HepG2 (cell line): ENCODE results near the gene ZFYVE27. TPM values are rescaled to one million over a fixed set of nuclear protein-coding genes. Genes with fewer than 3 reads are reported as not detected.
A peak's percentile ranks its signal among the peaks of the same experiment; 100 is the strongest.

Source experiments
- CEBPG ChIP-seq: IDR thresholded peaks from 2 replicates; pipeline ENCODE4 v1.6.1; 2016
- DPF2 ChIP-seq: sonication (generic); formaldehyde crosslinking; IDR thresholded peaks from 2 replicates; pipeline ENCODE4 v1.4.0; 2020; ENCODE audit warnings: mild to moderate bottlenecking, low read depth, missing genetic modification reagents, borderline replicate concordance
- HNRNPL ChIP-seq: fragments of 200-400 bp; formaldehyde crosslinking; IDR thresholded peaks from 2 replicates; pipeline ENCODE4 v1.6.1; 2017; ENCODE audit warnings: mild to moderate bottlenecking, low read depth, low read length
- KLF6 ChIP-seq: IDR thresholded peaks from 2 replicates; pipeline ENCODE4 v1.8.0; 2016; ENCODE audit warnings: missing biosample characterization, missing genetic modification reagents
- MTA1 ChIP-seq: sonication (generic); formaldehyde crosslinking; IDR thresholded peaks from 2 replicates; pipeline ENCODE4 v1.4.0; 2020; ENCODE audit warnings: missing genetic modification reagents, mild to moderate bottlenecking, borderline replicate concordance
- TEAD2 ChIP-seq: sonication (generic); formaldehyde crosslinking; IDR thresholded peaks from 2 replicates; pipeline ENCODE4 v1.9.0; 2021; ENCODE audit warnings: missing genetic modification reagents
- TEAD3 ChIP-seq: optimal IDR thresholded peaks from 2 replicates; pipeline ENCODE3; 2016; ENCODE audit warnings: borderline replicate concordance
- ZBTB38 ChIP-seq: sonication (generic); formaldehyde crosslinking; IDR thresholded peaks from 2 replicates; pipeline ENCODE4 v1.5.1; 2020; ENCODE audit warnings: mild to moderate bottlenecking, missing genetic modification reagents
- ZBTB7B ChIP-seq: sonication (generic); formaldehyde crosslinking; IDR thresholded peaks from 2 replicates; pipeline ENCODE4 v1.4.0; 2020; ENCODE audit warnings: missing genetic modification reagents
- ZFY ChIP-seq: sonication (generic); formaldehyde crosslinking; IDR thresholded peaks from 2 replicates; pipeline ENCODE4 v1.4.0; 2020; ENCODE audit warnings: missing genetic modification reagents
- ZMYM4 ChIP-seq: sonication (generic); formaldehyde crosslinking; IDR thresholded peaks from 2 replicates; pipeline ENCODE4 v1.8.1; 2023; ENCODE audit warnings: mild to moderate bottlenecking, missing genetic modification reagents
- ZNF160 ChIP-seq: sonication (generic); formaldehyde crosslinking; IDR thresholded peaks from 2 replicates; pipeline ENCODE4 v1.8.0; 2022; ENCODE audit warnings: mild to moderate bottlenecking, inconsistent platforms, missing genetic modification reagents
- ZNF326 ChIP-seq: sonication (generic); formaldehyde crosslinking; IDR thresholded peaks from 2 replicates; pipeline ENCODE4 v1.4.0; 2020; ENCODE audit warnings: missing genetic modification reagents, borderline replicate concordance
- polyA plus RNA-seq, 8 experiments: library from polyadenylated mRNA; depleted of rRNA in 3 of 8; stranded (reverse) in 7 of 8; unstranded in 1 of 8; fragments of >200 nt; fragmentation: Illumina TruSeq in 4 of 8; extraction: Trizol in 4 of 8; gene quantifications; 2 replicates each; pipeline versions ENCODE4 v1.2.1 to v1.2.3, GENCODE V29; 2011 to 2016; ENCODE audit warnings: low read depth in 4 of 8, missing spikeins in 1 of 8, mixed read lengths in 1 of 8; ENCODE audit not compliant: insufficient read depth in 1 of 8
- total RNA-seq, 5 experiments: library from RNA; depleted of rRNA; stranded (reverse); fragments of >200 nt; fragmentation: Illumina TruSeq; extraction: Trizol; gene quantifications; 2 replicates each; pipeline ENCODE4 v1.2.3, GENCODE V29; 2016; ENCODE audit warnings: low read depth in 1 of 5
- TF ChIP-seq, protein P1 (sequence below): sonication (generic); formaldehyde crosslinking; IDR thresholded peaks from 2 replicates; pipeline ENCODE4 v1.8.0; 2022; ENCODE audit warnings: low read depth, missing genetic modification reagents
- TF ChIP-seq, protein P2 (sequence below): sonication (generic); formaldehyde crosslinking; conservative IDR thresholded peaks from 2 replicates; pipeline ENCODE4 v1.4.0; 2020; ENCODE audit warnings: mild to moderate bottlenecking, missing genetic modification reagents, moderate library complexity
- TF ChIP-seq, protein P3 (sequence below): sonication (generic); formaldehyde crosslinking; IDR thresholded peaks from 2 replicates; pipeline ENCODE4 v1.9.0; 2021; ENCODE audit warnings: missing genetic modification reagents, borderline replicate concordance
- TF ChIP-seq, protein P4 (sequence below): sonication (generic); formaldehyde crosslinking; IDR thresholded peaks from 2 replicates; pipeline ENCODE4 v1.5.1; 2020; ENCODE audit warnings: mild to moderate bottlenecking, missing genetic modification reagents, moderate library complexity
- TF ChIP-seq, protein P5 (sequence below): sonication (generic); formaldehyde crosslinking; IDR thresholded peaks from 2 replicates; pipeline ENCODE4 v1.4.0; 2020; ENCODE audit warnings: mild to moderate bottlenecking, missing genetic modification reagents

The ZFYVE27 gene
- total and polyA plus RNA-seq, 2 of the 13 experiments (the other 11 are each of a cell fraction or from before 2014, with no cell fraction given) = 19.7 to 20.5 TPM

DNA sequence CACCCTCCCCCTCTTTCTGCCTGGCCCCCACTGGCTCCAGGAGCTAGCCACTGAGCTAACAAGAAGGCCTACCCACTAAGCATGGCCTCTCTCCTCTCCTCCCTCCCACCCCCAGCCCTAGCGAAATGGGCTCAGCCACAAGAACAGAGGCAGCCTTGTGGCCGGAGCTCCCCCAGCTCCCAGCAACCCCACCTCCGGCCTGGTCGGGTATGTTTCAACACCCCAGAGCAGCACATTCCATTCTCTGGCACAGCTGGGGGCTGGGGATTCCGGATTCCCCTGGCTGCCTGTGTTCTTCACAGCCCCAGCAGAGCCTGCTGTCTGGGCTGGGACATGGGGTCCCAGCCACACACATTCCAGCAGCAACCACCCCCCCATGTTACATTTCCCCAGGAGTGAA lies 25.9 kb downstream of the ZFYVE27 start (continued):
- TF ChIP-seq, protein P1, sequence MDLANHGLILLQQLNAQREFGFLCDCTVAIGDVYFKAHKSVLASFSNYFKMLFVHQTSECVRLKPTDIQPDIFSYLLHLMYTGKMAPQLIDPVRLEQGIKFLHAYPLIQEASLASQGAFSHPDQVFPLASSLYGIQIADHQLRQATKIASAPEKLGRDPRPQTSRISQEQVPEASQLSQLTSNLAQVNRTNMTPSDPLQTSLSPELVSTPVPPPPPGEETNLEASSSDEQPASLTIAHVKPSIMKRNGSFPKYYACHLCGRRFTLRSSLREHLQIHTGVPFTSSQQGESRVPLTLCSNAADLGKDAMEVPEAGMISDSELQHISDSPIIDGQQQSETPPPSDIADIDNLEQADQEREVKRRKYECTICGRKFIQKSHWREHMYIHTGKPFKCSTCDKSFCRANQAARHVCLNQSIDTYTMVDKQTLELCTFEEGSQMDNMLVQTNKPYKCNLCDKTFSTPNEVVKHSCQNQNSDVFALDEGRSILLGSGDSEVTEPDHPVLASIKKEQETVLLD (CRISPR knock-in tag) = no peak
- TF ChIP-seq KLF6 = no peak
- TF ChIP-seq ZNF160 (CRISPR knock-in tag) = no peak
- TF ChIP-seq, protein P2, sequence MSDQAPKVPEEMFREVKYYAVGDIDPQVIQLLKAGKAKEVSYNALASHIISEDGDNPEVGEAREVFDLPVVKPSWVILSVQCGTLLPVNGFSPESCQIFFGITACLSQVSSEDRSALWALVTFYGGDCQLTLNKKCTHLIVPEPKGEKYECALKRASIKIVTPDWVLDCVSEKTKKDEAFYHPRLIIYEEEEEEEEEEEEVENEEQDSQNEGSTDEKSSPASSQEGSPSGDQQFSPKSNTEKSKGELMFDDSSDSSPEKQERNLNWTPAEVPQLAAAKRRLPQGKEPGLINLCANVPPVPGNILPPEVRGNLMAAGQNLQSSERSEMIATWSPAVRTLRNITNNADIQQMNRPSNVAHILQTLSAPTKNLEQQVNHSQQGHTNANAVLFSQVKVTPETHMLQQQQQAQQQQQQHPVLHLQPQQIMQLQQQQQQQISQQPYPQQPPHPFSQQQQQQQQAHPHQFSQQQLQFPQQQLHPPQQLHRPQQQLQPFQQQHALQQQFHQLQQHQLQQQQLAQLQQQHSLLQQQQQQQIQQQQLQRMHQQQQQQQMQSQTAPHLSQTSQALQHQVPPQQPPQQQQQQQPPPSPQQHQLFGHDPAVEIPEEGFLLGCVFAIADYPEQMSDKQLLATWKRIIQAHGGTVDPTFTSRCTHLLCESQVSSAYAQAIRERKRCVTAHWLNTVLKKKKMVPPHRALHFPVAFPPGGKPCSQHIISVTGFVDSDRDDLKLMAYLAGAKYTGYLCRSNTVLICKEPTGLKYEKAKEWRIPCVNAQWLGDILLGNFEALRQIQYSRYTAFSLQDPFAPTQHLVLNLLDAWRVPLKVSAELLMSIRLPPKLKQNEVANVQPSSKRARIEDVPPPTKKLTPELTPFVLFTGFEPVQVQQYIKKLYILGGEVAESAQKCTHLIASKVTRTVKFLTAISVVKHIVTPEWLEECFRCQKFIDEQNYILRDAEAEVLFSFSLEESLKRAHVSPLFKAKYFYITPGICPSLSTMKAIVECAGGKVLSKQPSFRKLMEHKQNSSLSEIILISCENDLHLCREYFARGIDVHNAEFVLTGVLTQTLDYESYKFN (CRISPR knock-in tag) = 0 out of 2 replicates have a peak, but pooled peaks have one; percentile 16
- TF ChIP-seq, protein P3, sequence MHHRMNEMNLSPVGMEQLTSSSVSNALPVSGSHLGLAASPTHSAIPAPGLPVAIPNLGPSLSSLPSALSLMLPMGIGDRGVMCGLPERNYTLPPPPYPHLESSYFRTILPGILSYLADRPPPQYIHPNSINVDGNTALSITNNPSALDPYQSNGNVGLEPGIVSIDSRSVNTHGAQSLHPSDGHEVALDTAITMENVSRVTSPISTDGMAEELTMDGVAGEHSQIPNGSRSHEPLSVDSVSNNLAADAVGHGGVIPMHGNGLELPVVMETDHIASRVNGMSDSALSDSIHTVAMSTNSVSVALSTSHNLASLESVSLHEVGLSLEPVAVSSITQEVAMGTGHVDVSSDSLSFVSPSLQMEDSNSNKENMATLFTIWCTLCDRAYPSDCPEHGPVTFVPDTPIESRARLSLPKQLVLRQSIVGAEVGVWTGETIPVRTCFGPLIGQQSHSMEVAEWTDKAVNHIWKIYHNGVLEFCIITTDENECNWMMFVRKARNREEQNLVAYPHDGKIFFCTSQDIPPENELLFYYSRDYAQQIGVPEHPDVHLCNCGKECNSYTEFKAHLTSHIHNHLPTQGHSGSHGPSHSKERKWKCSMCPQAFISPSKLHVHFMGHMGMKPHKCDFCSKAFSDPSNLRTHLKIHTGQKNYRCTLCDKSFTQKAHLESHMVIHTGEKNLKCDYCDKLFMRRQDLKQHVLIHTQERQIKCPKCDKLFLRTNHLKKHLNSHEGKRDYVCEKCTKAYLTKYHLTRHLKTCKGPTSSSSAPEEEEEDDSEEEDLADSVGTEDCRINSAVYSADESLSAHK (CRISPR knock-in tag) = no peak
- no peak for TF ChIP-seq ZNF326 (CRISPR knock-in tag)
- TF ChIP-seq TEAD3 (CRISPR knock-in tag) = peak; percentile 35
- no peak for TF ChIP-seq DPF2 (CRISPR knock-in tag)
- TF ChIP-seq ZMYM4 (CRISPR knock-in tag) = no peak
- TF ChIP-seq CEBPG = peak; percentile 28; the same call in 1 of the 2 replicates
- TF ChIP-seq TEAD2 (CRISPR knock-in tag) = no peak
- TF ChIP-seq, protein P4, sequence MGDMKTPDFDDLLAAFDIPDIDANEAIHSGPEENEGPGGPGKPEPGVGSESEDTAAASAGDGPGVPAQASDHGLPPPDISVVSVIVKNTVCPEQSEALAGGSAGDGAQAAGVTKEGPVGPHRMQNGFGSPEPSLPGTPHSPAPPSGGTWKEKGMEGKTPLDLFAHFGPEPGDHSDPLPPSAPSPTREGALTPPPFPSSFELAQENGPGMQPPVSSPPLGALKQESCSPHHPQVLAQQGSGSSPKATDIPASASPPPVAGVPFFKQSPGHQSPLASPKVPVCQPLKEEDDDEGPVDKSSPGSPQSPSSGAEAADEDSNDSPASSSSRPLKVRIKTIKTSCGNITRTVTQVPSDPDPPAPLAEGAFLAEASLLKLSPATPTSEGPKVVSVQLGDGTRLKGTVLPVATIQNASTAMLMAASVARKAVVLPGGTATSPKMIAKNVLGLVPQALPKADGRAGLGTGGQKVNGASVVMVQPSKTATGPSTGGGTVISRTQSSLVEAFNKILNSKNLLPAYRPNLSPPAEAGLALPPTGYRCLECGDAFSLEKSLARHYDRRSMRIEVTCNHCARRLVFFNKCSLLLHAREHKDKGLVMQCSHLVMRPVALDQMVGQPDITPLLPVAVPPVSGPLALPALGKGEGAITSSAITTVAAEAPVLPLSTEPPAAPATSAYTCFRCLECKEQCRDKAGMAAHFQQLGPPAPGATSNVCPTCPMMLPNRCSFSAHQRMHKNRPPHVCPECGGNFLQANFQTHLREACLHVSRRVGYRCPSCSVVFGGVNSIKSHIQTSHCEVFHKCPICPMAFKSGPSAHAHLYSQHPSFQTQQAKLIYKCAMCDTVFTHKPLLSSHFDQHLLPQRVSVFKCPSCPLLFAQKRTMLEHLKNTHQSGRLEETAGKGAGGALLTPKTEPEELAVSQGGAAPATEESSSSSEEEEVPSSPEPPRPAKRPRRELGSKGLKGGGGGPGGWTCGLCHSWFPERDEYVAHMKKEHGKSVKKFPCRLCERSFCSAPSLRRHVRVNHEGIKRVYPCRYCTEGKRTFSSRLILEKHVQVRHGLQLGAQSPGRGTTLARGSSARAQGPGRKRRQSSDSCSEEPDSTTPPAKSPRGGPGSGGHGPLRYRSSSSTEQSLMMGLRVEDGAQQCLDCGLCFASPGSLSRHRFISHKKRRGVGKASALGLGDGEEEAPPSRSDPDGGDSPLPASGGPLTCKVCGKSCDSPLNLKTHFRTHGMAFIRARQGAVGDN (CRISPR knock-in tag) = peak; percentile 49
- no peak for TF ChIP-seq MTA1 (CRISPR knock-in tag)
- TF ChIP-seq, protein P5, sequence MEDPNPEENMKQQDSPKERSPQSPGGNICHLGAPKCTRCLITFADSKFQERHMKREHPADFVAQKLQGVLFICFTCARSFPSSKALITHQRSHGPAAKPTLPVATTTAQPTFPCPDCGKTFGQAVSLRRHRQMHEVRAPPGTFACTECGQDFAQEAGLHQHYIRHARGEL (CRISPR knock-in tag) = no peak
- no peak for TF ChIP-seq ZBTB38 (CRISPR knock-in tag)
- TF ChIP-seq HNRNPL = peak; percentile 94
- TF ChIP-seq ZBTB7B = 0 out of 2 replicates have a peak, but pooled peaks have one; percentile 24
- no peak for TF ChIP-seq ZFY (CRISPR knock-in tag)
